Suppressor macrophage (primary cell): ENCODE data around the gene LBX1.

ENCODE experiments used
- DNase-seq, 4 experiments: peaks; one replicate each; pipeline ENCODE4 v3.0.0-alpha.2; 2020 to 2022

The LBX1 gene

DNA sequence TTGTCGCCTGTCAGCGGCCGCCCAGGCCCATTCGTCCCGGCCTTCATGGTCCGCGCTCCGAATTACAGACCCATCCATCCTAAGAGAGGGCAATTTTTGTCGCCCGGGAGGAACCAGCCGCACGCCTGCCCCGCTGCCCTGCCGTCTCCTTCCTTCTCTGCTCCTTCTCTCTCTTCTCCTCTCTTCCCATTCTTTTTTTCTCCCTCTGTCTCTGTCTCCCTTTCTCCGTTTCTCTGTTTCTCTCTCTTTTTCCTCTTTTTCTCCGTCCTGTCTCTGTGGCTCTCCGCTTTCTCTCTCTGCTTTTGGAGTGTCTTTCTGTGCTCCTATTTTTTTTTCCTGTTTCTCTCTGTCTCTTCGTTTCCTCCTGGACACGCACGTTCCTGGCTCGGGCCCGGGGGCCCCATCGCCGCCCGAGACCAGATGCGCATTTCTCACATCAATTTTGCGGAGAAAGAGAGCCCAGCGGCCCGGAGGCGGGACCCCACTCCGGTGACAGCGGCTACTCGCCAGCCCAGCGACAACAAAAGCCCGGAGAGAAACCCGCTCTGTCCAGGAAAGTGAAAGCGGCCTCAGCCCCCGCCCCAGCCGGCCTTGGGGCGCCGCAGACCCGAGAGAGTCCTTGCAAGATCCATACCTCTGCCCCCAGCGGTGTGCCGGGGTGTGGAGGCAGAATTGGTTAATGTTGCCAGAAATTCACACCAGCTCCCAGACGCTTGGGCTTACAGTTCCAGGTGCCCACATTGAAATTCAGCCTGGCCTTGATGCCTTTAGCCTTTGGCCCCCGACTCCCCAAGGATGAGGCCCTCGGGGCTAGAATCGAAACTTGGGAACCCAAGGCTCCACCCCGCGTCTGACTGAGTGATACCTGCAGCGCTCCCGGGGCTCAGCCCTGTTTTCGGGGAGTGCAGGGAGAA is 4.1 kb downstream of the LBX1 start:
- peak in 1 of 4 experiments; percentile 20 for DNase-seq

DNA sequence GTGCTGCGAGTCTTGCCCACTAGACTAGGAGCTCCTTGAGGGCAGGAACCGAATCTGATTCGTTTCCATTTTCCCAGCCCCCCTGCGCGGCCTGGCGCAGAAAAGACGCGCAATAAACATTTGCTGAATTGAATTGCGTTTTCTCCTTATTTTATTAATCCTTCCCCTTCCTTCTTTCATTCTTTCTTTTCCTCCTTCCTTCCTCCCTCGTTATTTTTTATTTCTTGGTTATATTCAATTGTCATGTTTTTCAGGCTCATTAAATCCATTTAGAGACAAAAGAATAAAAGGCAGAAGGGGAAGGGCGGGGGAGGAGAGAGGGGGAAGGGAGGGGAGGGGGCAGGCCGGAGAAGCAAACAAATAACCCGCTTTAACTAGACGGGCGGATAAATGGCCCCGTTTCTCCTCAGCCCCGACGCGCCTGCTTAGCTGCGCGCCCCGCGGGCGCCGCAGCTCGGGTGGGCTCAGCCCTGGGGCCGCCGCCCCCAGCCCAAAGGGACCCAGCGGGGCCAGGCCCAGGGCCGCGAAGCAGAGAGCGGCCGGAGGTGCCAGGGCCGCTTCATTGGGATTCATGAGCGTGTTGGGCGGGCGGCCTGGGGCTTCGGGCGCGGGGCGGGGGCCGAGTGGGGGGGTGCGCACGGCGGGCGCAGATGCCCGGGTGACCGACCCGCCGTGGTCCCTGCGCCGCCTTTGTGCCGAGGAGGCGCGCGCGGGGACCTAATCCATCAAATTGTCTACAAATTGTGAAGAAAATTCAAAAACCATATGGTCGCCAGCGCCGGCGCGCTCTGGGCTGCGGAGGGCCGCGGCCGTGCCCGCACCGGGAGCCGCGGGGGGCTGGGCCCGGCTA is 5.0 kb downstream of the LBX1 start:
- no peak for DNase-seq

DNA sequence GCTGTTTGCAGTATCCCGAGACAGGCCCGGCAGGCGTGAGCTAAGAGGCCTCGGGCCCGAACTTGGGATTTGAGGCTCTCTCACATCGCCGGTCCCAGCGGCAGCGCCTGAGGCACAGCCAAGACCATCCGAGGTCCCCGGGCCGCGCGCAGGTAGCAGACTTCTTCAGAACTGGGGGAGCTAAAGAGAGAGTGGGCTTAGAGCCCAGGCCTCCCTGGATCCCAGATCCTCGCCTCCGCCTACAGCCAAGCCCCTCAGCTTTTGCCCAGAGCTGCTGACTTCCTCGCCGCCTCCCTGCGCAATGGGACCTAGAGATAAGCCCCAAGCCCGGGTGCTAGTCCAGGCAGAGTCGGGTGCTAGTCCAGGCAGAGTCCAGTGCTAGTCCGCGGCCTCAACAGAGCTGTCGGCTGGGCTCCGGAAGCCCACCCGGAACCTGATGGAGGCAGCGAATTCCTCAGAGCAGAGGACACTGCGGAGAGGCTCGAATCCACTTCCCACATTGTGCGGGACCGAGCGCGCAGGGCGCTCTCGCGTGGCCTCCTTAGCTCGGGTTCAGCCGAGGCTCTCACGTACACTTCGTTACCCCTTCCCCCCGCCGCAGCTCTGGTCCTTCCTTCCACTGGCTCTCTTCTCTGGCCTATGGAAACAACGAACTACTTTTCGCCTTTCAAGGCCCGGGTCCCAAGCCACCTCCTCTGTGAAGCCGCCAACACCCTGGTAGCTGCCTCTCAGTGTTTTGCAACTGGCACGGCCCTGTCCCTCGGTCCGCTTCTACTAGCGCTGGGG is 5.8 kb downstream of the LBX1 start:
- DNase-seq = no peak

DNA sequence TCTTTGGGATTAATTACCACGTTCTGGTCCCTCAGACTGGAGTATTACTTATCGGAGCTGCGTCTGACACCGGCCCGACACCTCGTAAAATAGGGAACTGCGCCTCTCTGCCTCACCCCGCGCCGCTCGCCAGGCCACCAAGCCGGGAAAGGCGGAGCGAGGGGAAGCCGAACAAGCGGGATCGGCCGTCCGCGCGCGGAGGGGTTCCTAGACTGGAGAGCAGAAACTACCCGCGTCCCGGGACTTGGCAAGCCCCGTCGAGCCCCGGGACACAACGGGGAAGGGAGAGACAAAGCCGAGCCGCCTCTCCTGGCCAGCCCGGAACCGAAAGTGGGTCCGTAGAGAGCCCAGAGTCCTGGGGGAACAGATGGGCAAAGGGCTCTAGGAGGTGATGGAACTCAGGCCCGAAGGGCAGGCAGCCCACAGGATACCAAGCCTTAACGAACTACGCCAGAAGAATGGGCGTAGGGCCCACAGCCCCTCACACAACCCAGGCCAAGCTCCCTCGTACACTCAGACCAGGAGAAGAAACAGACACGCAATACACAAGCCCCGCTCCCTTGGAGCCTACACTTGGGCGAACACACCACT is 6.5 kb downstream of the LBX1 start:
- peak; percentile 58 to 82 (median 67) for DNase-seq

DNA sequence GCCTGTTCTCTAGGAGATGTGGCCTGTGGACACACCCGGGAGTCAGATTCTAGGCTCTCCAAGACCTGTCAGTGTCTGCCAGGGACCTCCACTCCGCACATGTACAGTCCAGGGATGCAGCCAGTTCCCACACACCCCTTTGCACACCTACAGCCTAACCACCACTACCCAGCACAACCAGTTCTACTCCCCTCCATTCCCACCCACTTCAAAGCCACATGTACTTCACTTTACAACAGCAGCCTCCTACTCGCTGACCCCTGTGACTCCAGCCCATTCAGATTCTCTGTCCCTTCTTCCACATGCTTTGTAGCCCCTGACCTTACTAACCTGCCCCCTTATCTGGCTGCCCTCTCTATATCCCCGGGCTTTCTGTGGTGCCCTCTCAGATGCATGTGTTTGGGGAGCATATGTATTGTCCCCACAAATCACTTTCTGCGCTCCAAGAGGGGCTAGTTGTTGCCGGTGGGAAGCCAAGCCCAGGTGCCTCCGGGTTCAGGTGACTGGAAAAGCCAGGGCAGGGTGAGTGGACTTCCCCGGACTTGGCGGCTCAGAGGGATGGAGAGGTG is 7.2 kb downstream of the LBX1 start:
- no peak for DNase-seq

DNA sequence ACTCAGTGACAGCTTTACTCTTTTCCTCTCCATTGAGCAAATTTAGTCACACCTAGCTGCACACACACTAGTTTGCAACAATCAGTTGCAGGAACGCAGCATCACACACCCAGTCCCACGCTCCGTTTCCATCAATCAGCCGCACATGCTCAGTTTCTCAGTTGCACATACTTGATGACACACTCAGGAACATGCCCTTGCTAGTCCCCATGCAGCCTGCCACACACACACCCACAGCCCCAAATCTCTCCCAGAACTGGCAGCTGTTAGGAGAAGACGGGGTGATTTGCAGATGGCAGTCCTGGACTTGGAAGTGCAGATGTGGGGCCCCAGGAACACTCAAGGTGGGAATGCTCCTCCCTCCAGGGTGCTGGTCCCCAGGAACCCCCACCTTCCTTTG is 7.7 kb downstream of the LBX1 start:
- DNase-seq = no peak

DNA sequence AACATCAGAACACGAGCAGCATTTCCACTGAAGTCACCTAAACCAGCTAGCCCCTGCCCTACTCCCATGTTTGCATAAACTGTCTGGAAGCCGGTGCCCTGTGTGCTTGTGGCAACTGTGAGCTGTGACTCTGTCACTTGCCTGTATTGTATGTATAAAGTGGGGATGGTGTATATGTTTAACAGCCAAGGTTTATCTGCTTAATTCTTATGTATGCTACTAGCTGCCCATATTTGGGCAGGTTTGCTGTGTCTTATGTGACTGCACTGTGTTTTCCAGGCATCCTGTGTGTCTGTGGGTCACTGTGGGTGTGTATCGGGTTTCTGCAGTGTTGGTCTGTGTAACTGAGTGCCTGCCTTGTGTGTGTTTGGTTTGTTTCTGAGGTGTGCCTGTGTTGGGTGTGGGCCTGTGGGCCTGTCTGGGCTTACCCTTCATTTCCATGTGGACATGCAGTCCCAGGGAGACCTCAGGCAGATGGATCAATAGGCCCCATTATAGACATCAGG is 9.3 kb downstream of the LBX1 start:
- no peak for DNase-seq

DNA sequence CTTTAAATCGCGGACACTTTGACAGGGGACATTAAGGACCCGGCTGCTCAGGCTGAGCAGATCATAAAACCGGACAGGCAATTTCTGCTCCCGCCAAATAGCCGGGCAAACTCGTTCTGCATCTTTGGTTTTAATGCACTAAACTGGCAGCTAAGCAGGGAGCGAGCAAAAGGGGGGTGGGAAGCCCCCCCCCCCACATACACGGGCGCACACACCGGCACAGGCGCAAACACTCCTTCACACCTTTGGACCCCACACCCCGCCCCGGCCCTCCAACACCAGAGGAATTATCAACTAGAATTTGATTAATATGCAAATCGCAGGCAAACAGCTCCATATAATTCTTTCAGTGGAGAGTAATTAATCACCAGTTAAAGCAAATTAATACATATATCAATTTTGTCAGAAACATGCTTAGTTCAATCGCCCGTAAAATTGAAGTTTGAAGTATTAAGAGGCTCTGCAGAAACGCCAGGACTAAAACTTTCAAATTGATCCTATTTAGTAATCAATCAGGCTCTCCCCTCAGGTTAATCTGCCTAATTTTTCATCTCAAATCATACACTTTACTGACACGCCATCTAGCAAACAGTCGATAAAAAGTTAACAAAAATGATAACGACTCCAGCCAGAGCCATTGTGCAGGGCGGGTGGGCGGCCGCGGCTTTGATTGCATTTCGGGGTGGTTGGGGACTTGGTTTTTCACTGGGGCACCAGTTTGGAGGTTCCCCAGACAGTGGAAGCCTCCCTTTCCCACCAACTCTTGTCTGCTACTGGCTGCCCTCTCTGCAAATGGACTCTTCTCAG is 9.9 kb downstream of the LBX1 start:
- DNase-seq = no peak

DNA sequence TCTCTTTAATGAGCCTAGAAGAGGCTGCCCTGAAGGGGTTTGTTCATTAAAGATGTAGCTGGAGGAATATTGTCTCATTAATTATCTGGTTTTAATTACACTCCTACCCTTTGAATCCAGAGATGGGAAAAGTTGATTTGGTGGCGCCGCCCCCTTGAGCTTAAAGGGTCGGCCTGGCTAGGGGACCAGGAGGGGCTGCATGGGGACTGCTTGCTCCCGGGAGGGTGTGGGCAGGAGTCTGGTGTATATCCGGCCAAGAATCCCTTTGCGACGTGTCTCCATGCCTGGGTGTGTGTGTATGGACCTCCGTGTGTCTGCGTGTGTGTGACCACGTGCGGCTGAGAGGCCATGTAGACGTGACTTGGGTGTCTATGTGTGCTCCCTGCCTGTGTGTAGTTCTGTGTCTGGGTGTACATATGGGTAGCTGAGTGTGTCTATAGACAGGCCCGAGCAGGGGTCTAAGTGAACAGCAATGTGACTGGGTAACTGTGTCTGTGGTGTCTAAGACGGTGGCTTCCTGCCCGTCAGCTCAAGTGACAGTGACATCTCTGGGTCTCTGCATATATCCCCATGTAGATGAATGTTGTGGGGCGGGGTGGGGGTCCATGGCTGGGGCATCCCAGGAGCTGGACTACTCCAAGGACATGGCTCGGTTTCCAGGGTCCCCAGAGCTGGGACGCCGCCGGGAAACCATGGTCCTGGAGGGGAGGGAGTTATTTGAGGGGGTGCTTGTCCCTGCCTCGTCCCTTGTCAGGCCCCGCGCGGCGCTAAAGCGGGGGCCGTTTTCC is 10.7 kb downstream of the LBX1 start:
- no peak for DNase-seq

DNA sequence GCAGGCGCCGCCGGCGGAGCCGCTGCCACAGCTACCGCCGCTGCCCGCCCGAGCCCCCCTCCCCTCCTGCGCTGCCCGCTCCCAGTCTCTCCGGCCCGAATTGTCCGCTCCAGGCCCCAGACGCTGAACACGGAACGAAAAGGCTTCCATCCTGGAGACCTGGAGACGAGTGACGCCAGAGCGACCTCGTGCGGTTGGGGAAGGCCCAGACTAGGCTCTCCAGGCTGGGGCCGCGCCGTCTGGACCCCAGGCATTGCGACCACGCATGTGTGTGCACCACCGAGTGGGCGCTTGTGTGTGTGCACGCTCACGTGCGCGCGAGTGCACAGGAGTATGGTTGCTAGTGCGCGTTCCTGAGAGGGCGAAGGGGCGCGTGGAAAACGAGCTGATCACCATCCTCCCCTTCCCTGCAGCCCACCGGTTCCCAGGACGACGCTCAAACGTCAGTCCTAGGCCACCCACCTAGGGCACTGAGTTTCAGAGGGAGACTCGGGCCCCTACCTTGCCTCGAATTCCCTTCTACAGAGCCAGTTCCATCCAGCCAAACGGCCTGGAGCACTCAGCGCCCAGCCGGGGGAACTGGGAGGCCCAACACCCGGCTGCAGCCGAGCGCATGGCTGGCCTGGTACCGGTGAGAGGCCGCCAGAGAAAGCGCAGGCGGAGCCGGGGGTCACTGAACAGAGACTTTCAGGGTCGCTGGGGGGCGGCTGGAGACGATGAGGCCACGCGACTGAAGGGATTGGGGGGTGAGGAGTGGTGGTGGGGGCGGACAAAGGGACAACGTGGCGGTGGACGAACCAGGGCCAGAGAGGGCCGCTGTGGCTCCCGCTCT is 11.6 kb downstream of the LBX1 start:
- DNase-seq = peak; percentile 44 to 73 (median 52)

DNA sequence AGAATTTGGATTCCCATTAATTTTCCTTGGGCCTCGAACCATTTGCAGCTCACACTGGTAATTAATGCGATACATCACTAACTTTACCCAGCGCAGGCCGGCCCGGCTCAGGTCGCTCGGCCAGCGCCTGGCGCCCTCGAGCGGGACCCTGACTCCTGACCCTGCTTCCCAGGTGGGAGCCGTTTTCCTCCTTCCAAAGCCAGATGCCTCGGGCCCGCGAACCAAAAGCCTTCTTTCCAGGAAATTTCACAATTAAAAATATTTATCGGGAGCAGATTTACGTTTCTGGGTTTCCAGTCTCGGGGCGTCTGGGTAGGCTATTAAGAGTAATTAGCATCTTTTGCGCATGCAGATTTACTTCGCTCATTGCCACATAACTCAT is 12.2 kb downstream of the LBX1 start:
- DNase-seq = no peak

DNA sequence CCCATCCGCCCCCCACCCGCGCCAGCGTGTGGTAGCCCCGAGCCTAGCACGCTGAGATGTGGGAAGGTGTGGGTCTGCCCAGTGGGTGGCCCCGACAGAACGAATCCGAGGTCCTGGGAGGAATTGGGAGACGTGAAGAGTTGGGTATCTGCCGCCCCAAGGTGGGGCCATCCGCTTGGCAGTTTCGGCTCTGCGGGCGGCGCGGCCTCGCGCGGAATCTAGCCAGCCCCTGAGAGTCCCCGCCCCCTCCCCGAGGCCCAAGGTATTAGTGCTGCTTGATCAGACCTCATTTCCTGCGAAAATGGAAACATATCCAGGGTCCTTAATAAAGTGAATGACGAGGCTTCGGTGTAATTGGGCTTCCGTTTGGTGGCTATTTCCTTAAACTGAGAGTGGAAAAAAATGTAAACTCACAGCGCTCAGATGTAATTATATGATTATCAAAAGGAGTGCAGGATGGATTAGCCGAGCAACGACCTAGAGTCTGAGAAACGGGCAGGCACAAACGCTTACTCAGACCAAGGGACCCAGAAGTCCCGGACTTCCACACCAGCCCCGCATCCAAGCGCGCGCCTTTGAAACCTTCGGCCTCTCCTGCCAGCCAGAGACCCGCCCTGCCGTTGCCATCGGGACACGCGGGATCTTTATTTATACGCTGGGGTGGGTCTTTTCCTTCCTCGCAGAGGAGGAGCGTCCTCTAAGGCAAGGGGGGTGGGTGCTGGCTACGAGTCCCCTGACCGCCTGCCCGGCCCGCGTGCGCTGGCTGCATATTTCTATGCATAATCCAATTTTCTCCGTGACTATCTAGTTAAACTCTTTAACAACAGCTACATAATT is 12.8 kb downstream of the LBX1 start:
- DNase-seq = no peak

DNA sequence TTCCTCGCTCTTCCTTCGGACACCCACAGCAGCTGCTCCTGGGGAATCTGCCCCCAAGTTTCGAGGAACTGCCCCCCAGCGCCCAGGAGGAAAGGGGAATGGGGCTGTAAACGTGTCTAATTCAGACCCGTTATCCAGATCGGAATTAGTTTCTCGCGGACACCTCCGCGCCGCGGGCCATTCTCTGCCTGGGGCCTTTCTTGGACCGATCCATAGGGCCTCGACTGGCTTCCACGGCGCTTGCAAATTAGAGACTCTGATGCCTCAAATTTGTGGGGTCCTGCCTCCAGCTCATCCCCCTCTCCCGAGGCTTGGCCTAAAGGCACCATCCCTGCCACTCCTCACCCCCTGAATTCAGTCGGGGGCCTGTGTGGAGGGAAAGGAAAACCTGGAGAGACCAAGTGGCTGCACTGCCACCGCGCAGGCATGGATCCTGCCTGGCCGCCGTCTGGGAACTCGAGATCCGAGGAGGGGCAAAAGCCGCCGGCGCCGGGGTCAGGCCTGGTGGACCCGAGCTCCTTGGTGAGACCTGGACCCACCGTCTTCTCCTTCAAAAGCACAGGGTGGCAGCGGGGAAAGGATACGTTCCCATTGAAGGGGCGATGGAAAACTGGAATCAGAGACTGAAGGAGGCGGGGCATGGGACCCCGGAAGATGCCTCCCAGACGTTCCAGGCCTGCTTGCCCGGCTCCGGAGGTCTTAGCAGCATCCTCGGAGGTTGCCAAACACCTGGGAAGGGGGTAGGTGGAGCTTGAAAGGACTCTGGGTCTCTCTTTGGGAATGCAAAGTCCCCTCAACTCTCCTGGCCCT is 13.7 kb downstream of the LBX1 start:
- no peak for DNase-seq

DNA sequence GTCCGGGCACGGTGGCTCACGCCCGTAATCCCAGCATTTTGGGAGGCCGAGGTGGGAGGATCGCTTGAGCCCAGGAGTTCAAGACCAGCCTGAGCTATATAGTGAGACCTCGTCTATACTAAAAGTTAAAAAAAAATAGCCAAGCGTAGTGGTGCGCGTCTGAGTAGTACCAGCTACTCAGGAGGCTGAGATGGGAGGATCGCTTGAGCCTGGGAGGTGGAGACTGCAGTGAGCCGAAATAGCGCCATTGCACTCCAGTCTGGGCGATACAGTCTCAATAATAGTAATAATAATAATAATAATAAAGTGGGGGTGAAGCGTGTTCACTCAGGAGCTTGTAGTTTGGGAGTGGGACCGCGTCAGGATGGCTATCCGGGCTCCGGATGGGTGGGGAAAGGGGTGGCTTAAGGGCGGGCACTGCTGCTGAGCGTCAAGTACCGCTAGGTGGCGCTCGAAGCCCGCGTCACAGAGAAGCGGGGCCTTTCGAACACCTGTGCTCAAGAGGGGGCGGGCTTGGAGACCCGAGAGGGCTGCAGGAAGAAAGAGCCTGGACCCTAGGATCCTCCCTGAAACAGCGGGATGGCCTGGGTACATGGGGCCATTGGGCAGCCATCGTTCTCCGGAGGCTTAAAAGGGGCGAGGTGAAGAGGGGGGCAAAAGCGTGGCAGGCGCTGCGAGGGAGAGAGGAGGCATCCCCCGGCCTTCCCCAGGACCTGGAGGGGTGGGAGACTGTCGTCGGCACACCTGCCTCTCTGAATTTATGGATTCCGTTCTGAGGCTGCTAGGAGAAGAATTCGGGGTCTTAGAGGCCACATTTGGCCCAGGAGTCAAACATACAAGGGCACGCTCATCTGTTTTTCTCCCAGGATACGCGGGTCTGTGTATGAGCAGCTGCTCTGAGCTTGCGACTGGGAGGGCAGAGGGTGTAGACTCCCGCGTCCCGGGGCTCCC is 14.5 kb downstream of the LBX1 start:
- peak; percentile 53 to 81 (median 66) for DNase-seq

DNA sequence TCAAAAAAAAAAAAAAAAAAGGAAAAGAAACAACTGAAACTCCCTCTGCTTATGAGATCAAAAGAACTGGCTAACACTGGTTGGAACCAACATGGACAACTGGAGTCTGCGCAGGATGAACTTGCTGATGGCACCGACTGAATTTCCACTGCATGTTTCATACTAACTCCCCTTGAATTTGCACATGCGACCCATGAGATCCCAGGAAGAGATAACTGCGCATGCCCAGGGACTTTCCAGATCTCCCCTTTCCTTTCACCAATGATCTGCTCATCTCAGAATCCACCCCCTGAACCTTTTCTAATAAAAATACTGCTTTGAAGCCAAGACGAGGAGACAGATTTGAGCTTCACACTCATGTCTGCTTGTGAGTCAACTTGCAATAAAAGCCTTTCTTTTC is 20.7 kb downstream of the LBX1 start:
- DNase-seq = no peak

DNA sequence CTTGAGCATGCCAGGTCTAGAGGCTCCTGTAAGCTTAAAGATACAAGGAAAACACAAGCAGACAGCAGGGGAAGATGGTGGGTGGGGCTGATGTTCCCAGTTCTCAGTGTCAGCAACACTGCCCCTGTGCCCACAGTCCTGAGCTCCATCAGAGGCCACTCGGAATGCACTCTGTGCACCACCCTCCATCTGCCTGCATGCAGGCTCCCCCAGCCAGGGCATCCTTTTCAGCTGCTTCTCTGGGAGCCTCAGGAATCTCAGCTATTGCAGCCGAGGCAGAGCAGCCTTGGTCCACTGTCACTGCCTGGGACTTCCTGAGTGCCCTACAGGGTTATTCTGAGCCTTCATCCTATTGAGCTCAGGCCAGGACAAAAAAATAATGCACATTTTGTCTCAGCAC is 22.2 kb downstream of the LBX1 start:
- no peak for DNase-seq
